Neural progenitor cell (in vitro differentiated cells): ENCODE measurements around the gene SUSD2.

Experiments used
- EZH2 ChIP-seq: fragments of 200-600 bp; sonication (generic); IDR thresholded peaks from 2 replicates; pipeline ENCODE4 v1.6.1; 2017; ENCODE audit warnings: antibody characterized with exemption, mild to moderate bottlenecking, moderate library complexity
- EZH2phosphoT487 ChIP-seq: fragments of 200-600 bp; sonication (generic); IDR thresholded peaks from 2 replicates; pipeline ENCODE4 v1.6.1; 2017; ENCODE audit warnings: antibody characterized with exemption
- TF ChIP-seq, protein P1 (sequence below): fragments of 200-600 bp; sonication (generic); IDR thresholded peaks from 2 replicates; pipeline ENCODE4 v1.5.1; 2017; ENCODE audit warnings: antibody characterized with exemption, mild to moderate bottlenecking

DNA sequence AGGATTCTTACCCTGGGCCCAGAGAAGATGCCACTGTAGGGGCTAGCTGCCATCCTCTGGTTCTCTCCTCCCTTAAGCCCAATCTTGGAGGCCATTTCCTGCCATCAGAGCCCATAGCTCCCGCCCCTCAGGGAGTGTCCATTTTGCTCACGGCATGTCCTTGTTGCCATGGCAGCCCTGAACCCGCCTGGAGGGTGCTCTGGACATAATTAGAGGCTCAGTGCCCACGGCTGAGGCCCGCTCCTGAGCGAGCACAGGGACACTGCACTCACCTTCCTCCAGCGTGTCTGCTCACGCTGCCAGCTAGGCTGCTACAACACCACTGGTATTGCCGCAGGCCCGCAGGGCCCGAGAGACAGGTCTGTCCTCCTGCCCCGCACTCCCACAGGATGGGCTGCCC lies 11.1 kb upstream of the SUSD2 start:
- TF ChIP-seq, protein P1, sequence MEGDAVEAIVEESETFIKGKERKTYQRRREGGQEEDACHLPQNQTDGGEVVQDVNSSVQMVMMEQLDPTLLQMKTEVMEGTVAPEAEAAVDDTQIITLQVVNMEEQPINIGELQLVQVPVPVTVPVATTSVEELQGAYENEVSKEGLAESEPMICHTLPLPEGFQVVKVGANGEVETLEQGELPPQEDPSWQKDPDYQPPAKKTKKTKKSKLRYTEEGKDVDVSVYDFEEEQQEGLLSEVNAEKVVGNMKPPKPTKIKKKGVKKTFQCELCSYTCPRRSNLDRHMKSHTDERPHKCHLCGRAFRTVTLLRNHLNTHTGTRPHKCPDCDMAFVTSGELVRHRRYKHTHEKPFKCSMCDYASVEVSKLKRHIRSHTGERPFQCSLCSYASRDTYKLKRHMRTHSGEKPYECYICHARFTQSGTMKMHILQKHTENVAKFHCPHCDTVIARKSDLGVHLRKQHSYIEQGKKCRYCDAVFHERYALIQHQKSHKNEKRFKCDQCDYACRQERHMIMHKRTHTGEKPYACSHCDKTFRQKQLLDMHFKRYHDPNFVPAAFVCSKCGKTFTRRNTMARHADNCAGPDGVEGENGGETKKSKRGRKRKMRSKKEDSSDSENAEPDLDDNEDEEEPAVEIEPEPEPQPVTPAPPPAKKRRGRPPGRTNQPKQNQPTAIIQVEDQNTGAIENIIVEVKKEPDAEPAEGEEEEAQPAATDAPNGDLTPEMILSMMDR, result no peak
- TF ChIP-seq EZH2phosphoT487 (no peak), EZH2 (no peak)
